HepG2 (cell line): Measurements from ENCODE around the gene DPH2. TPM values are rescaled to one million over a fixed set of nuclear protein-coding genes. Genes with fewer than 3 reads are reported as not detected.

Source experiments
- GATAD1 ChIP-seq: IDR thresholded peaks from 2 replicates; pipeline ENCODE4 v1.6.1; 2016; ENCODE audit warnings: missing genetic modification reagents, missing compliant biosample characterization
- HOXD1 ChIP-seq: sonication (generic); formaldehyde crosslinking; IDR thresholded peaks from 2 replicates; pipeline ENCODE4 v1.5.0; 2020; ENCODE audit warnings: missing genetic modification reagents
- MTF1 ChIP-seq: sonication (generic); formaldehyde crosslinking; IDR thresholded peaks from 2 replicates; pipeline ENCODE4 v1.5.0; 2020; ENCODE audit warnings: missing genetic modification reagents
- NCOA1 ChIP-seq: sonication (generic); formaldehyde crosslinking; IDR thresholded peaks from 2 replicates; pipeline ENCODE4 v1.9.0; 2021; ENCODE audit warnings: missing genetic modification reagents
- NFATC3 ChIP-seq: sonication (generic); formaldehyde crosslinking; IDR thresholded peaks from 2 replicates; pipeline ENCODE4 v1.5.1; 2020; ENCODE audit warnings: mild to moderate bottlenecking, missing genetic modification reagents
- NFKB2 ChIP-seq: sonication (generic); formaldehyde crosslinking; IDR thresholded peaks from 2 replicates; pipeline ENCODE4 v1.4.0; 2020; ENCODE audit warnings: missing genetic modification reagents, borderline replicate concordance
- SNAPC4 ChIP-seq: sonication (generic); formaldehyde crosslinking; IDR thresholded peaks from 2 replicates; pipeline ENCODE4 v1.4.0; 2020; ENCODE audit warnings: mild to moderate bottlenecking, missing genetic modification reagents
- YEATS2 ChIP-seq: sonication (generic); formaldehyde crosslinking; IDR thresholded peaks from 2 replicates; pipeline ENCODE4 v1.4.0; 2020; ENCODE audit warnings: missing genetic modification reagents, borderline replicate concordance
- ZNF24 ChIP-seq: fragments of 450-650 bp; IDR thresholded peaks from 2 replicates; pipeline ENCODE4 v1.6.1; 2017; ENCODE audit warnings: antibody characterized with exemption, mild to moderate bottlenecking
- ZNF563 ChIP-seq: sonication (generic); formaldehyde crosslinking; IDR thresholded peaks from 2 replicates; pipeline ENCODE4 v1.8.0; 2022; ENCODE audit warnings: mild to moderate bottlenecking, moderate library complexity, missing genetic modification reagents
- polyA plus RNA-seq, 8 experiments: library from polyadenylated mRNA; depleted of rRNA in 3 of 8; stranded (reverse) in 7 of 8; unstranded in 1 of 8; fragments of >200 nt; fragmentation: Illumina TruSeq in 4 of 8; extraction: Trizol in 4 of 8; gene quantifications; 2 replicates each; pipeline versions ENCODE4 v1.2.1 to v1.2.3, GENCODE V29; 2011 to 2016; ENCODE audit warnings: low read depth in 4 of 8, missing spikeins in 1 of 8, mixed read lengths in 1 of 8; ENCODE audit not compliant: insufficient read depth in 1 of 8
- total RNA-seq, 5 experiments: library from RNA; depleted of rRNA; stranded (reverse); fragments of >200 nt; fragmentation: Illumina TruSeq; extraction: Trizol; gene quantifications; 2 replicates each; pipeline ENCODE4 v1.2.3, GENCODE V29; 2016; ENCODE audit warnings: low read depth in 1 of 5
- TF ChIP-seq, protein P1 (sequence below): IDR thresholded peaks from 2 replicates; pipeline ENCODE4 v1.6.1; 2012; ENCODE audit warnings: low read length, improper control_type of control experiment
- TF ChIP-seq, protein P2 (sequence below): sonication (generic); formaldehyde crosslinking; IDR thresholded peaks from 2 replicates; pipeline ENCODE4 v1.5.0; 2020; ENCODE audit warnings: missing genetic modification reagents
- TF ChIP-seq, protein P3 (sequence below): IDR thresholded peaks from 2 replicates; pipeline ENCODE4 v1.6.1; 2016; ENCODE audit warnings: missing biosample characterization, missing genetic modification reagents, low read depth
- TF ChIP-seq, protein P4 (sequence below): sonication (generic); formaldehyde crosslinking; IDR thresholded peaks from 2 replicates; pipeline ENCODE4 v1.4.0; 2020; ENCODE audit warnings: low read depth, missing genetic modification reagents

The DPH2 gene
- total and polyA plus RNA-seq, 2 of the 13 experiments (the other 11 are each of a cell fraction or from before 2014, with no cell fraction given) = 32.2 to 38.3 TPM

GRCh38 chr1:43974443-43975248, 4.8 kb downstream of the DPH2 start, which contains the start of gene ATP6V0B (continued):
- TF ChIP-seq YEATS2 (CRISPR knock-in tag) (peak; percentile 86; the same call in 1 of the 2 replicates), SNAPC4 (no peak), NFATC3 (no peak), NFKB2 (CRISPR knock-in tag) (peak; percentile 65; the same call in 1 of the 2 replicates), ZNF563 (CRISPR knock-in tag) (peak; percentile 74; the same call in 1 of the 2 replicates), HOXD1 (no peak), MTF1 (CRISPR knock-in tag) (no peak), ZNF24 (no peak), GATAD1 (CRISPR knock-in tag) (peak; percentile 94), NCOA1 (CRISPR knock-in tag) (no peak)
- TF ChIP-seq, protein P1, sequence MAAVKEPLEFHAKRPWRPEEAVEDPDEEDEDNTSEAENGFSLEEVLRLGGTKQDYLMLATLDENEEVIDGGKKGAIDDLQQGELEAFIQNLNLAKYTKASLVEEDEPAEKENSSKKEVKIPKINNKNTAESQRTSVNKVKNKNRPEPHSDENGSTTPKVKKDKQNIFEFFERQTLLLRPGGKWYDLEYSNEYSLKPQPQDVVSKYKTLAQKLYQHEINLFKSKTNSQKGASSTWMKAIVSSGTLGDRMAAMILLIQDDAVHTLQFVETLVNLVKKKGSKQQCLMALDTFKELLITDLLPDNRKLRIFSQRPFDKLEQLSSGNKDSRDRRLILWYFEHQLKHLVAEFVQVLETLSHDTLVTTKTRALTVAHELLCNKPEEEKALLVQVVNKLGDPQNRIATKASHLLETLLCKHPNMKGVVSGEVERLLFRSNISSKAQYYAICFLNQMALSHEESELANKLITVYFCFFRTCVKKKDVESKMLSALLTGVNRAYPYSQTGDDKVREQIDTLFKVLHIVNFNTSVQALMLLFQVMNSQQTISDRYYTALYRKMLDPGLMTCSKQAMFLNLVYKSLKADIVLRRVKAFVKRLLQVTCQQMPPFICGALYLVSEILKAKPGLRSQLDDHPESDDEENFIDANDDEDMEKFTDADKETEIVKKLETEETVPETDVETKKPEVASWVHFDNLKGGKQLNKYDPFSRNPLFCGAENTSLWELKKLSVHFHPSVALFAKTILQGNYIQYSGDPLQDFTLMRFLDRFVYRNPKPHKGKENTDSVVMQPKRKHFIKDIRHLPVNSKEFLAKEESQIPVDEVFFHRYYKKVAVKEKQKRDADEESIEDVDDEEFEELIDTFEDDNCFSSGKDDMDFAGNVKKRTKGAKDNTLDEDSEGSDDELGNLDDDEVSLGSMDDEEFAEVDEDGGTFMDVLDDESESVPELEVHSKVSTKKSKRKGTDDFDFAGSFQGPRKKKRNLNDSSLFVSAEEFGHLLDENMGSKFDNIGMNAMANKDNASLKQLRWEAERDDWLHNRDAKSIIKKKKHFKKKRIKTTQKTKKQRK = no peak
- TF ChIP-seq, protein P2, sequence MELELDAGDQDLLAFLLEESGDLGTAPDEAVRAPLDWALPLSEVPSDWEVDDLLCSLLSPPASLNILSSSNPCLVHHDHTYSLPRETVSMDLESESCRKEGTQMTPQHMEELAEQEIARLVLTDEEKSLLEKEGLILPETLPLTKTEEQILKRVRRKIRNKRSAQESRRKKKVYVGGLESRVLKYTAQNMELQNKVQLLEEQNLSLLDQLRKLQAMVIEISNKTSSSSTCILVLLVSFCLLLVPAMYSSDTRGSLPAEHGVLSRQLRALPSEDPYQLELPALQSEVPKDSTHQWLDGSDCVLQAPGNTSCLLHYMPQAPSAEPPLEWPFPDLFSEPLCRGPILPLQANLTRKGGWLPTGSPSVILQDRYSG (CRISPR knock-in tag) = 0 out of 2 replicates have a peak, but pooled peaks have one; percentile 48
- TF ChIP-seq, protein P3, sequence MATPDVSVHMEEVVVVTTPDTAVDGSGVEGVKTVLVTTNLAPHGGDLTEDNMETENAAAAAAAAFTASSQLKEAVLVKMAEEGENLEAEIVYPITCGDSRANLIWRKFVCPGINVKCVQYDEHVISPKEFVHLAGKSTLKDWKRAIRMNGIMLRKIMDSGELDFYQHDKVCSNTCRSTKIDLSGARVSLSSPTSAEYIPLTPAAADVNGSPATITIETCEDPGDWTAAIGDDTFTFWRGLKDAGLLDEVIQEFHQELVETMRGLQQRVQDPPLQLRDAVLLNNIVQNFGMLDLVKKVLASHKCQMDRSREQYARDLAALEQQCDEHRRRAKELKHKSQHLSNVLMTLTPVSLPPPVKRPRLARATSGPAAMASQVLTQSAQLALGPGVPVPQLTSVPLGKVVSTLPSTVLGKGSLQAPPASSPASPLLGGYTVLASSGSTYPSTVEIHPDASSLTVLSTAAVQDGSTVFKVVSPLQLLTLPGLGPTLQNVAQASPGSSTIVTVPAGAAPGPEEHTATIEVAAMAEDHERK = peak; percentile 97
- TF ChIP-seq, protein P4, sequence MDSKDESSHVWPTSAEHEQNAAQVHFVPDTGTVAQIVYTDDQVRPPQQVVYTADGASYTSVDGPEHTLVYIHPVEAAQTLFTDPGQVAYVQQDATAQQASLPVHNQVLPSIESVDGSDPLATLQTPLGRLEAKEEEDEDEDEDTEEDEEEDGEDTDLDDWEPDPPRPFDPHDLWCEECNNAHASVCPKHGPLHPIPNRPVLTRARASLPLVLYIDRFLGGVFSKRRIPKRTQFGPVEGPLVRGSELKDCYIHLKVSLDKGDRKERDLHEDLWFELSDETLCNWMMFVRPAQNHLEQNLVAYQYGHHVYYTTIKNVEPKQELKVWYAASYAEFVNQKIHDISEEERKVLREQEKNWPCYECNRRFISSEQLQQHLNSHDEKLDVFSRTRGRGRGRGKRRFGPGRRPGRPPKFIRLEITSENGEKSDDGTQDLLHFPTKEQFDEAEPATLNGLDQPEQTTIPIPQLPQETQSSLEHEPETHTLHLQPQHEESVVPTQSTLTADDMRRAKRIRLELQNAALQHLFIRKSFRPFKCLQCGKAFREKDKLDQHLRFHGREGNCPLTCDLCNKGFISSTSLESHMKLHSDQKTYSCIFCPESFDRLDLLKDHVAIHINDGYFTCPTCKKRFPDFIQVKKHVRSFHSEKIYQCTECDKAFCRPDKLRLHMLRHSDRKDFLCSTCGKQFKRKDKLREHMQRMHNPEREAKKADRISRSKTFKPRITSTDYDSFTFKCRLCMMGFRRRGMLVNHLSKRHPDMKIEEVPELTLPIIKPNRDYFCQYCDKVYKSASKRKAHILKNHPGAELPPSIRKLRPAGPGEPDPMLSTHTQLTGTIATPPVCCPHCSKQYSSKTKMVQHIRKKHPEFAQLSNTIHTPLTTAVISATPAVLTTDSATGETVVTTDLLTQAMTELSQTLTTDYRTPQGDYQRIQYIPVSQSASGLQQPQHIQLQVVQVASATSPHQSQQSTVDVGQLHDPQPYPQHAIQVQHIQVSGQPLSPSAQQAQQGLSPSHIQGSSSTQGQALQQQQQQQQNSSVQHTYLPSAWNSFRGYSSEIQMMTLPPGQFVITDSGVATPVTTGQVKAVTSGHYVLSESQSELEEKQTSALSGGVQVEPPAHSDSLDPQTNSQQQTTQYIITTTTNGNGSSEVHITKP (CRISPR knock-in tag) = no peak
